H7 (cell line): ENCODE data around the gene STK35. TPM values are rescaled to one million over a fixed set of nuclear protein-coding genes. Genes with fewer than 3 reads are reported as not detected.

Experiments
- DNase-seq: peaks from one replicate; pipeline ENCODE4 v3.0.0; 2012
- H3K27me3 ChIP-seq: 2 replicates; pipeline ENCODE4 v1.6.0; 2011; ENCODE audit warnings: mild to moderate bottlenecking, low read length; ENCODE audit not compliant: control insufficient read depth, insufficient read depth
- H3K36me3 ChIP-seq: replicated peaks from 2 replicates; pipeline ENCODE4 v1.5.1; 2011; ENCODE audit warnings: low read length; ENCODE audit not compliant: control insufficient read depth, insufficient read depth
- H3K4me3 ChIP-seq: 2 replicates; pipeline ENCODE4 v1.5.1; 2011; ENCODE audit warnings: low read depth, mild to moderate bottlenecking, control low read depth, low read length, moderate library complexity; ENCODE audit not compliant: insufficient read depth
- total RNA-seq: library from RNA; depleted of rRNA; stranded (reverse); fragments of >200 nt; shearing (Covaris generic); gene quantifications from 2 replicates; pipeline ENCODE4 v1.2.3, GENCODE V29; 2014

The STK35 gene
- total RNA-seq, 1 experiment from 2014 or later = 40.8 TPM

DNA sequence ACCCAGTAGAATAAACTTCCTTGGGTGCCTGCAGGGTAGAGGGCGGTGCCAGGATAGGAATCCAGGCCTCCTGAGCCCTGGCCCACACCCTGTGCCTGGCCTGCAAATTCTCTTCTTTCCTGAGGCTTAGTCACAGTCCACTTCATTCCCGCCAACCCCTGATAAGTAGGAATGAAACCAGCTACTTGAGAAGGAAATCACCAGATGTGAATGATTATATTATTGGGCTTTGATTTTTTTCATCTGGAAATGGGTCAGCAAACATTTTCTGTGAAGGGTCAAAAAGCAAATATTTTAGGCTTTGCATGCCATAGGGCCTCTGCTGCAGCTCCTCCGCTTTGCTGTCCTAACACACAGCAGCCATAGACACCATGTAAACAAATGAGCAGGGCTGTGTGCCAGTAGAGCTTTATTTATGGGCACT lies 50.2 kb downstream of the STK35 start:
- no peaks in the 10 kb centered on the region for H3K27me3 ChIP-seq
- H3K36me3 ChIP-seq = no peaks in the 10 kb centered on the region
- DNase-seq = no peak
- H3K4me3 ChIP-seq = no peak overlapping the region

DNA sequence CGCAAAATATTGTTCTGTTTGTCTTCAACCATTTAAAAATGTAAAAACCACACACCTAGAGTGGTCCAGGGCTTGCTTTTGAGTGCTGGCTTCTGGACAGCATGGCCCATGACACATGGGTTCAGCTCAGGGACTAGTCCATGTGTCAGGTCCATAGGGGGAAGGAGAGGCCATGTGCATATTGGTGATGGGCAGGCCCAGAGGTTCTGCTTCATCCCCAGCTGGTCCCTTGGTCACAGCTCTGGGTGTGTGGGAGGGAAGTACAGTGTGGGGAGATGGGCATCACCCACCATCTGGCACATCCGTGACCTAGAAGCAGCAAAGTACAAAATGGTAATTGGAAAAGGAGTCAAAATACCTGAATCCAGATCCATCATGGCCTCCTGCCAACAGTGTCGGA lies 50.7 kb downstream of the STK35 start:
- Histone ChIP-seq H3K4me3 (no peak overlapping the region), H3K36me3 (no peaks in the 10 kb centered on the region), H3K27me3 (no peaks in the 10 kb centered on the region)
- no peak for DNase-seq

DNA sequence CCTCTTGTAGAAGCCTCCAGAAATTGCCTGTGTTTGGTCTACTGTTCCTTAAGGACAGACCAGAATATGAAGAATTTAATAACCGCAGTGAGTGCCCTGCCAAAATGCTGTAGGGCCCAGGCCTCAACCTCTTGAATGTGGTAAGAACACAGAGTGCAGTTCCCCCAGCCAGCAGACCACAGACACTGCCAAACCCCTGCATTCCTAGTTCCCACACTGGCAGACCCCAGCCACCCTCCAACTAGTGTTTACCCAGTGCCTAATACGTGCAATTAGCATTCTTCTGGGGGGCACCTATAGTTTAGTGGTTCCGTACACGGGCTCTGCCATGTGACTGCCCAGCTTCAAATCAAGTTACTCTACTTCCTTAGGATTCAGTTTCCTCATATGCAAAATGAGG lies 51.7 kb downstream of the STK35 start:
- no peak for DNase-seq
- Histone ChIP-seq H3K27me3 (no peaks in the 10 kb centered on the region), H3K4me3 (no peak overlapping the region), H3K36me3 (no peaks in the 10 kb centered on the region)

DNA sequence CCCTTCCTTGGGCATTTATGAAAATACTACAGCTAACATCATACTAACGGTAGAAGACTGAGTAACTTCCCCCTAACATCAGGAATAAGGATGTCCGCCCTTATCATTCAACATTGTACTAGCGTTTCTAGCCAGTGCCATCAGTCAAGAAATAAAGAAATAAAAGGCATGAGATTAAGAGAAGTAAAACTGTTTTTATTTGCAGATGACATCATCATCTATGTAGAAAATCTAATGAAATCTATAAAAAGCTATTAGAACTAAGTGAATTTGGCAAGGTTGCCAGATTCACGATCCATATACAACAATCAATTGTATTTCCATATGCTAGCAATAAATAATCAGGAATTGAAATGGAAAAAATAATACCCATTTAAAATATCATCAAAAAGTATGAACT lies 54.6 kb downstream of the STK35 start:
- Histone ChIP-seq H3K27me3 (no peaks in the 10 kb centered on the region), H3K36me3 (no peaks in the 10 kb centered on the region), H3K4me3 (no peak overlapping the region)
- DNase-seq = no peak

DNA sequence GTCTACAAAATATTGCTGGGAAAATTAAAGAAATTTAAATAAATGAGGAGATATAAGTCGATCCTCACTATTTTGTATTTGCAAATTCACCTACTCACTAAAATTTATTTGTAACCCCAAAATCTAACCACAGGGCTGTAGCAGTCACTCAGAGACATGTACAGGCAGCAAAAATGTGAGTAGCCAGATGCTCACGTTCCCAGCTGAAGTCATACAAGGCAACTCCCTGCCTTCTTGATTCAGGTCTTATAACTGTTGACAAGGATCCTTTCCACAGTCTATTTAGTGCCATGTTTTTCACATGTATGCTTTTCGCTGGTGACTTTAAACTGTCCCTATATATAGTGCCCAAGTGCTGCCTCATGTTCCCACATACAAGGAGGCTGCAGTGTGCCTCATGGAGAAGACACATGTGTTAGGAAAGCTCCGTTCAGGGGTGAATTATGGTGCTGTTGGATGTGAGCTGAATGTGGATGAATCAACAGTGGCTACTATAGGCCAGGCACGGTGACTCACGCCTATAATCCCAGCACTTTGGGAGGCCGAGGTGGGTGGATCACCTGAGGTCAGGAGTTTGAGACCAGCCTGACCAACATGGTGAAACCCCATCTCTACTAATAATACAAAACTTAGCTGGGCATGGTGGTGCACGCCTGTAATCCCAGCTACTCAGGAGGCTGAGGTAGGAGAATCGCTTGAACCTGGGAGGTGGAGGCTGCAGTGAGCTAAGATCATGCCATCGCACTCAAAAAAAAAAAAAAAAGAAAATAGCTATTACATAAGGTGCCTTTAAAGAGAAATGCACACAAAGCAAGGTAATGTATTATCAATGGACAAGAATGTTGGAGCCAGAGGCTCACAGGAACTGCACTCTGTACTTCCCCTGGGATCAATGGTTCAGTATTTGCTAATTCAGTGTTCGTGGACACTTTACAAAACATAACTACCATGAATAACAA lies 55.3 kb downstream of the STK35 start:
- H3K4me3 ChIP-seq = no peak overlapping the region
- H3K27me3 ChIP-seq = no peaks in the 10 kb centered on the region
- DNase-seq = no peak
- no peaks in the 10 kb centered on the region for H3K36me3 ChIP-seq

DNA sequence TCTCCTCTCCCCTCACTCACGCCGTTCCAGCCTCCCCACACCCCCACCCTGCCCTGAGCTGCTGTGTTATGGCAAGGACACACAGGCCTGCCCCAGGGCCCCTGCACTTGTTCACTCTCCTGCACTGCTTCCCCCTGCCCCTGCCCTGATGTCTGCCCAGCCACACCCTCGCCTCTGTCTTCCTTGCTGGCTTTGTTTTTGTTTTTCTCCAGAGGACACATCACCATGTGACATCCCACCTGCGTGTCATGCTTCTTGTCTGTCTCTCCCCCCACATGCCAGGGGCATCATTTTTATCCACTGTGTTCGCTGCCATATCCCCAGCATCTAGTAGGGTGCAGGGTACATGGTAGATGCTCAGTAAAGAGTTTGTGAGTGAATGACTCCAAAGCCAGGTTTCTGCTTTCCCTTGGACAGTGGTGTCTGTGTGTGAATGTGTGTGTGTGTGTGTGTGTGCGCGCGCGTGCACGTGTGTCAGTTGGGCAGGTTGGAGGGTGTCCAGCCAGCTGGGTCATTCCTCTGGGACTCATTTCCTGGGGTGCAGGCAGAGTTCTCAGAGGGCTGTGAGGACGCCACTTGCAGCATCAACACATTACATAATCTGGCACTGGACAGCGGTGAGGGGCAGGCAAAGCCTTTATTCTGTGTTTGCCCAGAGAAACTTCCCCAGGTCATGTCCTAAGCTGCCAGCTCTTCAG lies 60.6 kb downstream of the STK35 start:
- H3K27me3 ChIP-seq = no peaks in the 10 kb centered on the region
- no peaks in the 10 kb centered on the region for H3K36me3 ChIP-seq
- no peak overlapping the region for H3K4me3 ChIP-seq
- no peak for DNase-seq

DNA sequence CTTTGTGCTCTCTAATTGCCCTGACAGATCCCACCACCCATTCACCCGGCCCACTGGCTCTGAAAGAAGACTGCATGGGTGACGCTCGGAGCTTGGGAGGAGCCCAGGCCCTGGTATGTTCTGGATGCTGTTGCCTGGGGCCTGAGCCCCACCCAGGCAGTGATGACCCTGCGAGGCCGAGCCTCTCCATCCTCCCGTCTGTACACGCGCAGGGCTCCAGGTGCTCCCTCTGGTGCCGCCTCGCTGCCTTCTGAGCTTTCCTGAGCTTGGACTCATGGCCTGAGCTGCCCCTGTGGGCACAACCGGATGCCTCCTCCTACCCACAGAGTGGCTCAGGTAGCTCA lies 61.2 kb downstream of the STK35 start:
- no peak for DNase-seq
- H3K36me3 ChIP-seq = no peaks in the 10 kb centered on the region
- H3K27me3 ChIP-seq = no peaks in the 10 kb centered on the region
- no peak overlapping the region for H3K4me3 ChIP-seq

DNA sequence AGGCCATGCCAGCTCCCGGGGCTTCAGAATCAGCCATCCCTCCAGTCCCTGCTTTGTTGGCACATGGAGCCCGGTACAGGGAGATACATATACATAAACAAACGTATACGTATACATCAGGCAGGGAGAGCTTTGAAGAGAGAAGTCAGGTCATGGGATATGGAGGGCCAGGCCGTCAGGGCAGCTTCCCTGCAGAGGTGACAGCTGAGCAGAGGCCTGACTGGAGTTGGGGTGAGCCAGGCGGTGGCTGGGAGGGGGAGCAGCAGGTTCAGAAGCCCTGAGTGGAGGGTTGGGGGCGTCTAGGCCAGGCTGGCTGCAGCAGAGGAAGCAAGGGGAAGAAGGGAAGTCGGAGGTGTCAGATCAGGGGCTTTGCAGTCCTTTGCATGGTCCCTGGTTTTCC lies 61.7 kb downstream of the STK35 start:
- Histone ChIP-seq H3K36me3 (no peaks in the 10 kb centered on the region), H3K4me3 (no peak overlapping the region), H3K27me3 (no peaks in the 10 kb centered on the region)
- DNase-seq = peak; percentile 18

DNA sequence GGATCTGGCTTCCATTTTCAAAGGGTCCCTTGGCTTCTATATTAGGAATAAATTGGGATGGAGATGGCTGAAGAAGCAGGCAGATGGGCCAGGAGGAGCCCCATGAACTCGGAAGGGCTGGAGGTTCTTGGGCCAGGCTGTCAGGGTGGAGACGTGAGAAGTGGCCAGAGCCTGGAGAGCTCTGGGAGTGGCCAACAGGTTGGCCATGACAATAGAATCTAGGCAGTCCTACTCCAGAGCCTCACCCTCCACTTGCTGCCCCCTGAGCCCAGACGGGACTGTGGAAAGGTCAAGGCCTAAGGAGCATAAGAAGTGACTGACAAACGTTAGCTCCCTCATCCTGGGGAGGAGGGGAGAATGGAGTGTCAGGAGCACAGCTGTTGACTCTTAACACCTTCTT lies 62.1 kb downstream of the STK35 start:
- peak; percentile 16 for DNase-seq

DNA sequence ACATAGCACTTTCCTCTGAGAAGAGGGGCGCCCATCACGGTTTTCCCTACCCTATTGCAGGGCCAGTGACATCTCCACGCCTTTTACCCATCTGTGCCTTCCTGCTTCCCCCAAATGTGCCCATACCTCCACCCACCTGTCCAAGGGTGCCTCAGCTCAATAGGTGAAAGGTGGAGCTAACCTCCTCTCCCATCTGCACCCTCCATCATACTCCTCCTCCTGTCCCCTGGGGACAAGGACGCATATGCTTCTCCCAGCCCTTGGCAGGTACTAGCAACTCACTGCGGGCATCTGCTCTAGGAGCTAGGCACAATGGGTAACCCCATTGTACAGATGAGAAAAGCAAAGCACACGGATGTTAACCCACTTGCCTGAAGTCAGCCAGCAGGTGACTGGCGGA lies 62.8 kb downstream of the STK35 start:
- DNase-seq = no peak
- H3K27me3 ChIP-seq = no peaks in the 10 kb centered on the region
- H3K36me3 ChIP-seq = no peaks in the 10 kb centered on the region

More for the DNA sequence above, 62.1 kb downstream of the STK35 start:
- Histone ChIP-seq H3K27me3 (no peaks in the 10 kb centered on the region), H3K36me3 (no peaks in the 10 kb centered on the region), H3K4me3 (no peak overlapping the region)

DNA sequence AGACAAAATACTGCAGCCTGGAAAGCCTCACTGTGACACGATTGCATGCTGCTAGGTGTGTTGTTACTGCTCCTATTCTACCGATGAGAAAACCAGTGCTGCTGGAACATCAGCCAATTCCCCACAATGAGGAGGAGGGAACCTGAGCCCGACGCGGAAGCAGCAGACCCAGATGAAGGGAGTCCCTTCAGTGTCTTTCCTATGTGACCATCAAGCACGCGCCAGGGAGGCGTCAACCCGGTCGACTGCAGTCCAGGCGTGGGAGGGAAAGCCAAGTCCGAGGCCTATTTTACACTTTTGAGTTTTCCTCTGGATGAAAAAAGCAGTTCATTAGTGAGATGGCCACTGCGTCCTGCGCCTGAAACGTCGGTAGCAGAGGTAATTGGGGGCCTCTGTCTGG lies 63.3 kb downstream of the STK35 start:
- DNase-seq = peak; percentile 38
- Histone ChIP-seq H3K36me3 (no peaks in the 10 kb centered on the region), H3K4me3 (no peak overlapping the region), H3K27me3 (no peaks in the 10 kb centered on the region)

More for the DNA sequence above, 62.8 kb downstream of the STK35 start:
- no peak overlapping the region for H3K4me3 ChIP-seq

DNA sequence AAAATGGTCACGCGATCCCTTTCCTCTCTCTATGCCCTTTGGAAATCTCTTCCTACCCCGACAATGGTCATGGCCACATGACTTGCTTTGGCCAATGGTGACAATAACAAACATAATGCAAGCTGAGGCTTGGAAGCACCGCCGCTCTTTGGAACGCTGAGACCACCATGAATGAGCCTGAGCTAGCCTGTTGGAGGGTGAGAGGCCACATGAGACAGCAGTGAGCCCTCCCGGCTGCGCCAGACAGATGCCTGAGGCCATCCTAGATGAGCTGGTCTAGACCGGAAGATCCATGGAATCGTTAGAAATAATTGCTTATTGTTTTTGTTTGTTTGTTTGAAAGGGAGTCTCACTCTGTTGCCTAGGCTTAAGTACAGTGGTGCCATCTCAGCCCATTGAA lies 64.2 kb downstream of the STK35 start:
- DNase-seq = no peak
- H3K36me3 ChIP-seq = no peaks in the 10 kb centered on the region
- H3K27me3 ChIP-seq = no peaks in the 10 kb centered on the region
- H3K4me3 ChIP-seq = no peak overlapping the region

DNA sequence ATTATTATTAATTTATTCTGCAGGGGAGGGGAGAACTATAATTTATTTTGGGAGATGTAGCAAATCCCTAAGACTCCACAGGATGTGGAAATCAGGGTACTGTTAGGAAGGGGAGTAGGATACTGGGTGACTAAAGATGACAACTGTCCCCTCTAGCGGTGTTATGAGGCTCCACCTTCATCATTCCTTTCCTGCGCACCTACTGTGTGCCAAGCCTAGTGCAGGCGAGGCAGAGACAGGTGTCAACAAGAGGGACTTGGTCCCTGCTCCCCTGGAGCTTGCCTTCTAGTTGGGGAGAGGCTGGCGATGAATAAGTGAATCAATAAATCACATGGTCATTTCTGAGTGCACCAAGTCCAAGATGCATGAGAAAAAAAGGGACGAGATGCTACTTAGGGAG lies 65.5 kb downstream of the STK35 start:
- no peaks in the 10 kb centered on the region for H3K27me3 ChIP-seq
- DNase-seq = no peak
- no peaks in the 10 kb centered on the region for H3K36me3 ChIP-seq
- H3K4me3 ChIP-seq = no peak overlapping the region

DNA sequence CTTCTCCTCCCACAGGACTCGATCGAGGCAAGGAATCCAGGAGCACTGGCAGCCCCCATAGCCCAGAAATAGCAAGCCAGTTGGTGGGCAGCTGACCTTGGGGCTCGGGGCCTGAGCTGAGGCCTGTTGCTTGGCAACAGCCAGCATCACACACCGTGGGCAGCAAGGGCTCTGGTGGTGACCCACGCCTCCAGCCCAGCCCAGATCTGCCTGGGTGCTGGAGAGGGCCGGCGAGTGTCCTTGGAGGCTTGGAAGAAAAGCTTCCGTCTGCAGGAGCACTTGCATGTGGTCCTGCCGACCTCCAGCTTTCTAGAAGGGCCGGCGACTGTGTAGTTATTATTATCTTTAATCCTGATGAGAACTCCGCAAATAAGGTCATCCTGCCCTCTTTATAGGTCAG lies 67.3 kb downstream of the STK35 start:
- DNase-seq = peak; percentile 40
- no peaks in the 10 kb centered on the region; the same call in 1 of the 2 replicates for H3K27me3 ChIP-seq
- no peaks in the 10 kb centered on the region for H3K36me3 ChIP-seq
- H3K4me3 ChIP-seq = no peak overlapping the region

DNA sequence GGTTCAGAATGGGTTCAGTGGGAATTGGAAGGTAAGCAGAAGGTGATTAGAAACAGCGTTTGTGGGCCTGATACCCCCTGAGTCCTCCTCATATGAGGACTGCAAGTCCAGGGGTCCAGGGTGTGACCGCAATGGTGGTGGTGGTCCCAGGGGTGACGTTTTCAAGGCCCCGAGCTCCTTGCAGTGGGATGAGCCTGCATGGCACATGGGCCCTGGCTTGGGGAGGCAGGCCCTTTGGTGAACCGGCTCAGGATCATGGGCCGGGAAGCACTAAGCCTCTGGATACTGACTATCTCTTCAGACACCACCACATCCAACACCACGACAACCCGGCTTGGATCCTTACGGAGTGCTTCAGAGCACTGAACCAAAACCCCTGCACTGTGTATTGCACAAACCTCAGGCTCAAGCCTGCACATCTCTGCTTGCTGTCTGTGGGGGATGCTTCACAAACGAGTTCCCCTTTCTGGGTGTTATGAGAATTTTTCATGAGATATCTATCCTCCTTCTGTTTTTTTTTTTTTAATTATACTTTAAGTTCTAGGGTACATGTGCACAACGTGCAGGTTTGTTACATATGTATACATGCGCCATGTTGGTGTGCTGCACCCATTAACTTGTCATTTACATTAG lies 67.9 kb downstream of the STK35 start:
- Histone ChIP-seq H3K4me3 (no peak overlapping the region), H3K36me3 (no peaks in the 10 kb centered on the region), H3K27me3 (no peaks in the 10 kb centered on the region; the same call in 1 of the 2 replicates)
- DNase-seq = no peak
